Measurements from ENCODE around the gene CETP.
"Not testable (repeated sequence)": the region's sequence is repeated elsewhere in the genome, so short reads cannot be mapped to it uniquely, and the experiment has no call there.

The CETP gene

GRCh38 chr16:56997264-56997663 is 35.5 kb downstream of the CETP start:
- DNase-seq (ENCODE audit: low read depth in 2 of 2, low spot score in 1 of 2), result no peak

DNA sequence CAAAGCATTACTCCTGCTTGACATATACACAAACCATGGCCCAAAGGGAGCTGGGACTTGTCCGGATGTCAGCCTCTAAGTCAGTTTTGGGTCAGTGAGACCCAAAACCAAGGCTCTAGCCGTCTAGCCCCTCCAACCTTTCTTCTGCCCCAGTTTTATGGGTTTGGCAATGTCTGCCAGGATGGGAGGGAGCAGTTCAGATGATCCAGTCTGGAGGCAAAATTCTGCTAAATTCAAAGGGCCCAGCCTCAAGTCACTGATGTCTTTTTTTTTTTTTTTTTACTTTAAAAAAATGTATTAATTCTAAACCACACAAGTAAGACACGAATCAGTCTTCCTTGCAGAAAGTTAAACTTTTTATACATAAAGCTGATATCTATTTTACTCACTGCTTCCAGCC is 36.2 kb downstream of the CETP start:
- no peak for DNase-seq (ENCODE audit: low read depth in 2 of 2, low spot score in 1 of 2)

- no peak for DNase-seq (ENCODE audit: low read depth in 2 of 2, low spot score in 1 of 2)
These were observed 36.6 kb downstream of the CETP start for GRCh38 chr16:56998352-56998751.

- no peak for DNase-seq (ENCODE audit: low read depth in 2 of 2, low spot score in 1 of 2)
These were observed 37.1 kb downstream of the CETP start for GRCh38 chr16:56998861-56999260.

- DNase-seq (ENCODE audit: low read depth in 2 of 2, low spot score in 1 of 2), result no peak
These were observed 37.9 kb downstream of the CETP start for GRCh38 chr16:56999409-57000270.

DNA sequence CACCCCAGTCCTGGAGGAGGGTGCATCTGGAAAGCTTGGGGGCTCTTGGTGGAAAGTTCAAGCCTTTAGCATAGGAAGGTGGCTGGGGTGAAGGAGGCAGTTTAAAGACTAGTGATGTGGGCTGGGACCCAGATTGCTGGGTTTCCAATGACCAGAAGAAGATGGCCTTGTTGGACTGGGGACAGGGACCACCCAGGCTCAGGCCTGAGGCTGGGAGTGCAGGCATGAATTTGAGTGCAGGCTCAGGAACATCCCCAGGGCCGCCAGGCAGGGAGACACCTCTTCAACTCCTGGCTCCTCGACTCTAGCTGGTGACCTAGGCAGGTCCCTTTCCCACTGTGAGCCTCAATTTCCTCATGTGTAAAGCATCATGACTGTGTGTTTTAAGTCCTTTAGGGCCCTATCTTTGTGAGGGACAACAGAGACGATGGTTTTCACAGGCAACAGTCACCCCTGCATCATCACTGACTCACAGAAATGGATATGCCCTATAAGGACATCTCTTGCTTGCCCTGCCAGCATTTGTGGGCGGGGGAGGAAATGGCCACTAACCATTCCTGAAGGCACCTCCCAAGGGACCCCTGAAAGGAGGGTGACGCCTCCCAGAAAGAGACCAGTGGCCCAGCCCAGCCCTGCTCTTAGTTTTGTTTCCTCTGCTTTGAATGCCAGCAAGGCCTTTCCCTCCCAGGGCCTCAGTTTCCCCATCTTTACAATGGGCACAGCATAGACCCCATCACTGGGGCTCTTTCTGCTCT is 38.7 kb downstream of the CETP start:
- DNase-seq (ENCODE audit: low read depth in 2 of 2, low spot score in 1 of 2), result peak in 1 of 2 donors; percentile 47

DNA sequence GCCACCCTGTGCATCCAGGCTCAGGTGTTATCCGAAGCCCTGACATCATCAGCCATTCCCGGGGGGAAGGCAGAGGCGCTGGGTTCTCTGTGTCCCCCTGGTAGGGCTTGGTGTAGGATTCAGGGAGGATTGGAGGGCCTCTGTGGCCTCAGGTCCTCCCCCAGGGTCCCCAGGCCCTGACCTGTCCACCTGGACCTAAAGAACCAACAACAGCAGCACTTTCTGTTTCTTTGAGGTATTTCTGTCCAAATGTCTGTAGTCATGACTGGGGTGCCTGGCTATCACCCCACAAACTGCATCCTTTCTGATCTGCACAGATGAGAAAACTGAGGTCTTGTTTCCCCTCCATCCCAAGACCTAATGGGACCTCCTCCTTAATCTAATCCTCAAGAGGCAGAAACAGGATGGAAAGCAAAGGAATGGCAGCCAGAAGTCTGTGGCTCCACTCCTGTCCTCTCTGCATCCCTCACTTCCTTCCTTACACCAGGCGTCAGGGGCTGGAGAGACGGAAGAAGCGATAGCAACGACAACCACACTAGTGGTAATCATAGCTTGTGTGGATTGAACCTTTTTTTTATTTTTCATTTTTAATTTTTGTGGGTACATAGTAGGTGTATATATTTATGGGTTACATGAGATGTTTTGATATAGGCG is 39.4 kb downstream of the CETP start:
- no peak for DNase-seq (ENCODE audit: low read depth in 2 of 2, low spot score in 1 of 2)

- DNase-seq (ENCODE audit: low read depth in 2 of 2, low spot score in 1 of 2), result no peak
These were observed 42.0 kb downstream of the CETP start for GRCh38 chr16:57003439-57004386.

DNA sequence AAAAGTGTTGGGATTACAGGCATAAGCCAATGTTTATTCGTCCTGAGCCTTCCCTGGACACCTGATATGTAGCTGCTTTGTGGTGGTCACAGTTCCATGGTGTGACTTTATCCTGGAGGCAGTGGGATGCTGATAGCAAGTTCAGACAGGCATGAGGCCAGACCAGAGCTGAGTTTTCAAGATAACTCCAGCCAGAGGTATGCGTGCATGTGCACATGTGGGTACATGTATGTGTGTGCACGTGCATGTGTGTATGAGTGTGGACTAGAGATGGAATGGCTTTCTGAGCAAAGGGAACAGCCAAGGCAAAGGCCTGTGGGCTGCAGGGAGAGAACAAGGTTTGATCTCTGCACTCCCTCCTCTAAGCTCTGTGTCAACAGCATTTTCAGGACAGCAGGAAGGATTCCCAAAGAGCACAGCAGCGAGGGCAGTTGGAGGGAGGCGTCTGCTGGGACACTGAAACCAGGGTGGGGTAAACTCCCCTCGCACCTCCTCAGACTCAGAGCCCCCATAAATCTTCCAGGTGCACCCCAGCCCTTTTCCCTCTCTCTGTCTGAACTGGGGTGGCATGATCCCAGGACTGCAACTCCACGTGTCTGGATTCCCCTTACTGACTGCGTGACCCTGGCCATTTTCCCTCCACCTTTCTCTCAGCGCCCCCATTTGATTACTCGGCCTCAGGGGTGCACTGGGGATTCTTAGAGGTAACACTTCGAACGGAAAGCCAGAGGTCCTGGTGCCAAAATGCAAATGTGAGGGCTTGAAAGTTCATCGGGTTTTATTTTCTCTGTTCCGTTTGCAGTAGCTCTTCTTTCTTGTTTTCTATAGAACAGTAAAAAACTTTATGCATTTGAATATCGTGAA is 42.9 kb downstream of the CETP start:
- DNase-seq (ENCODE audit: low read depth in 2 of 2, low spot score in 1 of 2), result no peak

- not testable (repeated sequence) for DNase-seq (ENCODE audit: low read depth in 2 of 2, low spot score in 1 of 2)
These were observed 43.8 kb downstream of the CETP start for GRCh38 chr16:57005597-57005996.

- no peak for DNase-seq (ENCODE audit: low read depth in 2 of 2, low spot score in 1 of 2)
These were observed 45.3 kb downstream of the CETP start for GRCh38 chr16:57007050-57007449.

DNA sequence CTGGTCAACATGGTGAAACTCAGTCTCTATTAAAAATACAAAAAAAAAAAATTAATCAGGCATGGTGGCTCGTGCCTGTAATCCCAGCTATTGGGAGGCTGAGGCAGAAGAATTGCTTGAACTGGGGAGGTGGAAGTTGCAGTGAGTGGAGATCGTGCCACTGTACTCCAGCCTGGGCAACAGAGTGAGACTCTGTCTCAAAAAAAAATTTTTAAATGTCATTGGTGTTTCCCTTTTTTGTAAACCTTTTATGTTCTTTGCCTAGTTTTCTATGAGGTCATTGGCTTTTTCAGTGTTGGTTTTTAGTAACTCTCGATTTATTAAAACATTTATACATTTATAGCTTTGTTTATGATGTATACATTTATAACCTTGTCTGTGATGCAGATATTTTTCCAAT is 45.8 kb downstream of the CETP start:
- no peak for DNase-seq (ENCODE audit: low read depth in 2 of 2, low spot score in 1 of 2)

GRCh38 chr16:57008440-57008839 is 46.7 kb downstream of the CETP start:
- no peak for DNase-seq (ENCODE audit: low read depth in 2 of 2, low spot score in 1 of 2)

DNA sequence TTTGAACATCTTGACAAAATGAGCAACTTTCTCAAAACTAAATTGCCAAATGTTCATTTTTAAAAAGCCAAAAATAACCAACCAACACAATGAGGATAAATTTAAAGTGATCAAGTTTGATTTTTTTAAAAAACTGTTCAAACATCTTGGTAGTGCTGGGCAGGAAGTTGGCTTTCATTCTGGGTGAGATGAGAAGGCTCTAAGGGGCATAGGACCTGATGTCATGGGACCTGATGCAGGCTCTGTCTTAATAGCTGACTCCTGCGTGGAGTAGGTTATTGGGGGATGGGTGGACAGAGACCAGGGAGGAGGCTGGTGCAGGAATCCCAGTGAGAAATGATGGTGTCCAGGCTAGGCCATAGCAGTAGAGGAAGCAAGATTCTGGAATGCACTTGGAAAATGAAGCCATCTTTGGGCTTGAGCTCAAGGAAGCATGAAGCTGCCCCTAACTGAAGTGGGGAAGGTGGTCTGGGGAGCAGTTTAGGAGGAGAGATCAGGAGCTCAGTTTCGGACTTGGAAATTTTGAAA is 48.0 kb downstream of the CETP start:
- DNase-seq (ENCODE audit: low read depth in 2 of 2, low spot score in 1 of 2), result no peak

DNA sequence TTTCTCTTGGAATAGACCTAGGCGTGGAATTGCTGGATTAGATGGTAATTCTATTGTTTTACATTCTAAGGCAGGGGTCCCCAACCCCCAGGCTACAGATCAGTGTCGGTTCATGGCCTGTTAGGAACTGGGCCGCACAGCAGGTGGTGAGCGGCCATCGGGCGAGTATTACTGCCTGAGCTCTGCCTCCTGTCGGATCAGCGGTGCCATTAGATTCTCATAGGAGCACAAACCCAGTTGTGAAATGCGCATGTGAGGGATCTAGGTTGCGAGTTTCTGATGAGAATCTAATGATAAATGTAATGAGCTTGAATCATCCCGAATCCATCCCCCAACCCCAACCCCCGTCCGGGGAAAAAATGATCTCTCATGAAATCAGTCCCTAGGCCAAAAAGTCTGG is 50.6 kb downstream of the CETP start:
- DNase-seq (ENCODE audit: low read depth in 2 of 2, low spot score in 1 of 2), result no peak

DNA sequence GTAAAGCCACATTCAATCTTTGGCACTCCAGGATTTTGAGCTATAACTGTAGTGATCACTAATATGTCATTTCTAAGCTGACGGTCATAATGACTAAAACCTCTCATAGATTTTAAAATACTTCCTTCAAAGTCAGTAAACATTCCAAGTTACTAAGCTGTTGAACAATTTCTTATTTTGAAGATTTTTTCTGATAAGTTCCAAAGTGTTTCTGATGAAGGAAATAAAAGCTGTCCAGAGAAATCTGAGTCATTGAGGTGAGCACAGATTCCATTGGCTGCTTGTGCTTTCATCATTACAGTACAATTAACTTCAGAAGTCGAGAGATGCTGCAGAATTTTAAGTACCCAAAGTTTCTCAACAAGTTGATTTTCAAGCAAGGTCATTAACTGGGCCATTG is 51.5 kb downstream of the CETP start:
- DNase-seq (ENCODE audit: low read depth in 2 of 2, low spot score in 1 of 2), result no peak

DNA sequence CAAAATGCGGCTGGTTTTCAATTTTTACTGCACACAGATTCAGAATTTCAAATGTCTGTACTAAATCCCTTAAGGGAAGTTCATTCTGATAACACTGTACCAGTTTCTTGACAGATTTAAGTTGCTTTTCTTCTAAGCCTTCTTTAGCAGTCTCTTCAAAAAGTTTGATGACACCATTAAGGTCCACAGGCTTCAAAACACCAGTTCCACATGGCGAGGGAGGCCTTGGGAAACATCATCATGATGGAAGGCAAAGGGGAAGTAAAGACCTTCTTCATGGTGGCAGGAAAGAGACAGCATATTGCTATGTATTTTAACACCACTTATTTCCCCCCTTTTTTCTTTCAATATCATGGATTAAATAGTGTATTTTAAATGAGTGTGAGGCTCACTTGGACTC is 52.2 kb downstream of the CETP start:
- DNase-seq (ENCODE audit: low read depth in 2 of 2, low spot score in 1 of 2), result no peak

DNA sequence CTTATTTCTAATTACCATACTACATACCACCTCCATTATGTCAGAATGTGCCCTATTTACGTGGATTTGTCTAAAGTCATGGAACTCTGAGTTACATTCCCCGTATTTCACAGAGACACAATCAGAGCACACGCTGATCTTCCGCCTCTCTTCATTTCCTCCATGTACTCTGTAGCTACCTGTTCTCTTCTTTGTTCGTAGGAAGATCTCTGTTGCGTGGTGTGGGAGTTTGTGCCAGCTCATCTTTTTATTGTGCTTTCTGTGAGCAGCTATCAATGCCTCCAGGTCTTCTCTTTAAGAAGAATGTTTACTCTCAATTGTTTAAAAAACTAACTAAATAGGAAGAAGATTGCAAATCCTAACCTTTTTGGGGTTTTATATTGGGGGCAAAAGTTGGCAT is 54.6 kb downstream of the CETP start:
- no peak for DNase-seq (ENCODE audit: low read depth in 2 of 2, low spot score in 1 of 2)

DNA sequence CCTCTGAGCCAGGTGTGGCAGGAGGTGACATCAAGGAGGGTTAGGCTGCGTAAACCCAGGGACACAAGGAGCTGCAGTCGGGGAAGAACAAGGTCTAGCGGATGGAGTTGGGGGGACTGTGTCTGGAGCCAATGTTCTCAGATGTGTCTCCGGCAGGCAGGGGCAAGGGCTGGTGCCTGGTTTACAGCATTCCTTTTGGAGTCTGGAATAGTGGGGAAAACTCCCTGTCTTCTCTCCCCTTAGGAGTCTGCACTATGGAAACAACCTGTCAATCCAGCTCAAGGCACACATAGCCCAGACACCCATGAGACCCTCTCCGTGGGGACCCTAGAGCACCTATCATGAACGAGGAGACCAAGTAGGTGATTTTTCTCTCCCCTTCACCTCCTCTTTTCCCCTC is 55.1 kb downstream of the CETP start:
- DNase-seq (ENCODE audit: low read depth in 2 of 2, low spot score in 1 of 2), result no peak

- DNase-seq (ENCODE audit: low read depth in 2 of 2, low spot score in 1 of 2), result no peak
These were observed 55.5 kb downstream of the CETP start for GRCh38 chr16:57017251-57017650.

All from stimulated activated CD8-positive, alpha-beta memory T cell treated with anti-CD3 and anti-CD28 coated beads, Interleukin-4, amount 100 ng/mL, for 4 hours (primary cell).